ENCODE measurements around the gene ACAA2.

ACAA2 gene

GRCh38 chr18:49733896-49734585 lies 79.3 kb downstream of the ACAA2 start:
- DNase-seq: no peak

DNA sequence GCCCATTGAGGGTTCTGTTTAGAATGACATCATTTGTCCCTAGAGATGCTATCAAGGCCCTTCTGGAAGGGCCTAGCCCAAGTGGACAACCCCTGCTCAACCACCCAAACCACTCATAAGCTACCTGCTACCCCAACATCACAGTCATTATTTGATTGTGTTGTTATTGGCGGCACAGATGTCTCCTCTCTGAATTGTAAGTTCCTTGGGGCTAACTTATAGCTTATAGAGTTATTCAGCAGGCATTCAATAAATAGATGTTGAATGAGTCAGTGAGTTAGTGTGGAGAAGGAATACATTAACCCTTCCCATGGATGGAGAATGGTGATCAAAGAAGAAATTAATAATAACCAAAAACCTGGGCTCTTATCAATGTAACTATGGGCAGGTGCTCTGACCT lies 80.0 kb downstream of the ACAA2 start:
- no peak for DNase-seq

Measured in OCI-M1 (cell line).